NCI-H510A treated with DMSO at 0.1 percent for 48 hours (cell line): ENCODE measurements around the gene LIPJ.

Source experiments
- DNase-seq: peaks from one replicate; lab custom pipeline; 2025; lab: John Stamatoyannopoulos, UW

LIPJ gene

DNA sequence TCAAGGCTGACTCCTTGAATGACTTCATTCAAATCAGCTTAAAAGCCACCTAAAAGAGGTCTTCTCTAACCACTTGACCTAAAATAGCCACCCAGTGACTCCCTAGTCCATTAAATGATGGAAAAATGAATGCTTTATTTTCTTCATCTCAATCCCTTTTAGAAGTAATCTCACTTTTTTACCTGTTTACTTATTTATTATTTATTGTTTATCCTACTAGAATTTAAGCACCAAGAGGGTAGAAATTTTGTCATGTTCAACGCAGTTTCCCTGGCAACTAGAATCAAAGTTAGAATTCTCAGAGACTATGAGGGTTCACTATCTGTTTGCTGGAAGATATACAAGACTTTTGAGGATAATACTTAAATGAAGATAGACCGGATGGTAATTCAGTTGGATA, at the start of gene LIPJ:
LIPJ (plus strand) TSS at position 301 of the 400 bp plus-strand sequence. CDS start 3,926 bp downstream, outside the sequence.
- DNase-seq: no peak

GRCh38 chr10:88537322-88537721, 49.2 kb upstream of the LIPJ start:
- DNase-seq: no peak

DNA sequence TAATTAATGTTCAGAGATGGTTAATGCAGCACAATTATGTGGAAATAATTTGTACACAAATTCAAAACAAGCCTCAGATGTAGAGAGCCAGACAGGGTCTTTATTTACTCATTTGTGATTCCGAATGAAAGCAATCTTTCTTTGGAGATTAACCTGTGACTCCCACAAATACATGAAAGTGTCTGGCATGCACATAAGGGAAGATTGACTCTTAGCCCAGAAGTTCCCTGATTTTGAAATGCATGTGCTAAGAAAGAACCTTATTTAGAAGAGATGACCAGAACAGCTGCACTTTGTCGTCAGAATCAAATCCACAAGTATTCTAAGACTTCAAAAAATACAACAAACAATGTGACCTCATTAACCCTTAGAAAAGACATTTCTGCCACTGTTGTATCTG, 48.5 kb upstream of the LIPJ start:
- no peak for DNase-seq

DNA sequence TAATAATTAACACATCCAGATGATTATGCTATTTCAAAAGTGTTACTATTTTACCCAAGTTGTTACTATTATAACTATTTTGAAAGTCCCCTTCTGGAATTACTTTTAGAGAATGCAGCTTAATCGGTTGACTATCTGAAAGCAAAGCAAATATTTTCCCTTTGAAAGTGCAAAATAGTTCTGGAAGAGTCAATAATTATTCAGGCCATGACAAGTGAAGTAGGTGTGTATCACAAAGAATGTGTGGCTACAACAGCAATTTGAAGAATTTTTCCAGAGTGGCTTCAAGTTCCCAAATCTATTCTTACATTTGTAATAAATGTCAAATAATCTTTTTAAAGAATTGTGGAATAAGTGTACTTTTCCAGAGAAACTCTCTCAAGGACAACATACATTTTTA, 46.2 kb upstream of the LIPJ start:
- no peak for DNase-seq

GRCh38 chr10:88541116-88541626, 45.4 kb upstream of the LIPJ start:
- no peak for DNase-seq

DNA sequence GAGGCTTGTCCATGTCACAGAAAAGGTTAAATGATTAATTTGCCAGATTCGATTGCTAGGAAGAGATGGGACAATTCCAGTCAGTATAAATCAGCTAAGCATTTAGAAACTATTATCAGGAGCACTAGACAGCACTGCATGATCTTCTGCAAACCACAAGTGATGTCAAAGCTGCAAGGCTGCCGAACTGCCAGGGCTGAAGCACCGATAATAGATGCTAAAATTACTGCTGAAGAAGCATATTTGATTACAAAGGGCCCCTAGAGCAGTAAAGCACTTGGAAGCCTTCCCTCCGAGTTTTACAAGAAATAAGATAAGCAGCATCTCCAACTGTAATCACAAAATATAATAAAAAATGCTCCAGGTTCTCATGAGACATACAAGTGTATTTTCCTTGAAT, 44.0 kb upstream of the LIPJ start:
- DNase-seq: no peak

- no peak for DNase-seq
Measured at GRCh38 chr10:88544140-88544870, 42.3 kb upstream of the LIPJ start.

DNA sequence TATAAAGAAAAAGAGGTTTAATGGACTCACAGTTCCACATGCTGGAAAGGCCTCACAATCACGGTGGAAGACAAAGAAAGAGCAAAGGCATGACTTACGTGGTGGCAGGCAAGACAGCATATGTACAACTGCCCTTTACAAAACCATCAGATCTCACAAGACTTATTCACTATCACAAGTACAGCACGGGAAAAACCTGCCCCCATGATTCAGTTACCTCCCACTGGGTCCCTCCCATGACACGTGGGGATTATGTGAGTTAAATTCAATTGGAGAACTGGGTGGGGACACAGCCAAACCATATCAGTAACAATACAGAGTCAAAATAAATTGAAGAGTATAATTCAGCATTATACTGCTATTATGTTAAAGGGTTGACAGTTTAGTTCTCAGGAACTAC, 41.2 kb upstream of the LIPJ start:
- DNase-seq: no peak

DNA sequence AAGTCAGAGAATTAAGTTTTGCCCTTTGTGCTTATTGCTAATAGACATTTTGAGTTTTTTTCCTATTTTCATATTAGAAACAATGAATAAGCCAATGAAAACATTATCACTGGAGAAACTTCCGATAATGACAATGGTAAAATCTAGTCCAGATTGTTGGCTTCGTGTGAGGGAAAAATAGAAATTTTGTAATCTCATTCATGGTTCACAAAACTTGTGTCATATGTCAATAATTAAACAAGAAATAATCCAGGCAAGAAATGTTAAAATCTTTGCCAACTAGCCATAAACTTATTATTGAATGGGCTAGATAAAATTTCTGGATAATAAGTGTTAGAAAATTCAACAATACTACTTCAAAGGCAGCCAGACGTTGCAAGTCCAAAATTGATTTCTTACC, 40.1 kb upstream of the LIPJ start:
- DNase-seq: no peak

- no peak for DNase-seq
Measured at GRCh38 chr10:88551246-88551645, 35.3 kb upstream of the LIPJ start.

GRCh38 chr10:88553116-88553752, 33.3 kb upstream of the LIPJ start:
- peak; percentile 36 for DNase-seq

DNA sequence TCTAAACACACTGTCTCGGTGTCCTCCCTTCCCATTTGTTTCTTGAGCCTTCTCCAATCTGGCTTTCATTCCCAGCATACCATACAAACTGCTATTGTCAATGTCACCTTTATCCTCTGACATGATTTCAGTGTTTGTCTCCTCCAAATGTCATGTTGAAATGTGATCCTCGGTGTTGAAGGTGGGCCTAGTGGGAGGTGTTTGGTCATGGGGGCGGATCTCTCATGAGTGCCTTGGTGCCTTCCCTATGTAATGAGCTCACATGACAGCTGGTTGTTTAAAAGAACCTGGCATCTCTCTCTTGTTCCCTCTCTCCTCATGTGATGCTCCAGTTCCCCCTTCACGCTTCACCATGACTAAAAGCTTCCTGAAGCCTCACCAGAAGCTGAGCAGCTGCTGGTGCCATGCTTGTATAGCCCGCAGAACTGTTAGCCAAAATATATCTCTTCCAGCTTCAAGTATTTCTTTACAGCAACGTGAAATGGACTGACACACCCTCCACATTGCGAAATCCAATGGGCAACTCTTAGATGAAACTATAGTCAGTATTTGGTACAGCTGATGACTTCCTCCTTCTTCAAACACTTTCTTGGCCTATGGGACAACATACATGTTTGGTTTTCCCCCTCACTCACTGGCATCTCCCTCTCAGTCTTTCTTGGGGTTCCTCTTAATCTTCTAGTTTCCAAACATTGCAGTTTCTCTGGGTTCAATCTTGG, 31.2 kb upstream of the LIPJ start:
- DNase-seq: no peak

DNA sequence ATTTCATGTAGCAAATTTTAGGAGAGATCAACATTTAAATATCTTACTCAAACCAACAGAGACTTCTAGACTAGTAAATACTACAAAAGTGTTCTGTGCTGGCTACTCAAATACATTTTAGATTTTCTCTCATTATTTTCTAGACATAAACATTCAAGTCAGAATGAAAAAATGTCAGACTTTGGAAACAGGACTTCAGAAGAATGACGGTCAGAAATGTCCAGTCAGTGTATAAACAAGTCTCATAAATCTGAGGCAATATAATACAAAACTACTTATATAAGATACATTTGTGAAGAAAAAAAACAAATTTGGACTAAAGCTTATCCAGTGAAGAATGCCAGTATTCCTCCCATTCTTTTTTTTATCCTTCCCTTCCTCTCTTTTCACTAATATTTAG, 29.3 kb upstream of the LIPJ start:
- no peak for DNase-seq

- DNase-seq: no peak
Measured at GRCh38 chr10:88557658-88558057, 28.9 kb upstream of the LIPJ start.

DNA sequence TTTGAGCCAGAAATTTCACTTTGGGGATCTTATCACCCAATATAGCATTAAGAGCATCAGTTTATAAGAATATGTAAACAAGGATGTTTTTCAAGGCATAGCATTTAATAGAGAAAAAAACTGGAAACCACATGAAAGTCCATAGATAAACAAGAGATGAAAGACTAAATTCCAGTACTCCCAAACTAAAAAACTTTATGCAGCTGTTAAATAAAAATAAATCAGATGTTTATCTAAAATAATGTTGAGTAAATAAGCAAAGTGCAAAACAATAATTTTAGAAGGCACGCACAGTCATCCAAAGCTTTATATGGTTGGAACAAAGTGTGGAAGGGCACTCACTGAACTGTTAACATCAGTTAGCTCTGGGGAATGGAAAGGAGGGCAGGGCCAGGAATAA, 24.4 kb upstream of the LIPJ start:
- no peak for DNase-seq

GRCh38 chr10:88565072-88565471, 21.5 kb upstream of the LIPJ start:
- DNase-seq: peak; percentile 5

GRCh38 chr10:88582411-88582805, 4.2 kb upstream of the LIPJ start:
- DNase-seq: no peak

- peak; percentile 71 for DNase-seq
Measured at GRCh38 chr10:88582806-88583583, 3.6 kb upstream of the LIPJ start, which contains the start of gene RNLS. Gene RNLS, minus strand, starts transcription at chr10:88583318.

GRCh38 chr10:88583584-88583957, 3.0 kb upstream of the LIPJ start:
- peak; percentile 36 for DNase-seq

DNA sequence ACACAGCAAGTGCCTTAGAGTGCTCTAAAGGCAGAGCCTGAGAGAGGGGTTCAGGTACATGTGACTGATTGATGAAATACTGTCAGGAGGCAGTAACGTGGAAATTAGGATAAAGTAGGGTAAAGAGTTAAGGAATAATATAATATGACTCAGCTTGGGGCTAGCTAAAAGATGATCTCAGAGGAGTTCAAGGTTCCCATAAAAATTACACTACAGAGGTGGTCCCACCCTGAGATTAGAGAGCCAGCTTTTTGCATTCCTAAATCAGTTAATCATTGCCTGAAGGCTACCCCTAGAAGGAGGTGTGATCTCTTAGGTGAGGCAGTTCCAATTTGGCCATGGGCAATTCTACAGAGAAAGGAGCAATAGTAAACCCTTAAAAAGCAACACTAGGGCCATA, 5.8 kb downstream of the LIPJ start:
- DNase-seq: no peak

GRCh38 chr10:88592906-88593305, 6.3 kb downstream of the LIPJ start:
- no peak for DNase-seq

- no peak for DNase-seq
Measured at GRCh38 chr10:88594482-88594881, 7.9 kb downstream of the LIPJ start.
